GM12878 (cell line): ENCODE results near the gene IL21. TPM values are rescaled to one million over a fixed set of nuclear protein-coding genes. Genes with fewer than 3 reads are reported as not detected.

Experiments used
- CBX5 ChIP-seq: sonication (generic); IDR thresholded peaks from 2 replicates; pipeline ENCODE4 v1.6.1; 2016; ENCODE audit warnings: low read depth, moderate library complexity, mild to moderate bottlenecking, inconsistent platforms
- CUX1 ChIP-seq: IDR thresholded peaks from 2 replicates; pipeline ENCODE4 v1.6.1; 2012; ENCODE audit warnings: improper control_type of control experiment, low read depth, low read length; ENCODE audit not compliant: insufficient replicate concordance
- DPF2 ChIP-seq: fragments of 450-650 bp; IDR thresholded peaks from 2 replicates; pipeline ENCODE4 v1.6.1; 2017; ENCODE audit warnings: mild to moderate bottlenecking
- GABPA ChIP-seq: IDR thresholded peaks from 2 replicates; pipeline ENCODE4 v1.6.1; 2014; ENCODE audit warnings: antibody characterized with exemption, low read depth, mild to moderate bottlenecking, inconsistent platforms
- IRF4 ChIP-seq: IDR thresholded peaks from 2 replicates; pipeline ENCODE4 v1.6.1; 2011; ENCODE audit warnings: low read depth, low read length
- JUNB ChIP-seq: IDR thresholded peaks from 2 replicates; pipeline ENCODE4 v1.6.1; 2016; ENCODE audit warnings: antibody characterized with exemption, mild to moderate bottlenecking
- MEF2A ChIP-seq: IDR thresholded peaks from 2 replicates; pipeline ENCODE4 v1.6.1; 2011; ENCODE audit warnings: low read depth, mild to moderate bottlenecking, low read length, moderate library complexity; ENCODE audit not compliant: insufficient read depth
- MEF2B ChIP-seq: fragments of 450-650 bp; IDR thresholded peaks from 2 replicates; pipeline ENCODE4 v1.6.1; 2018; ENCODE audit warnings: mild to moderate bottlenecking, moderate library complexity; ENCODE audit not compliant: partially characterized antibody, poor library complexity, severe bottlenecking
- MTA2 ChIP-seq: fragments of 450-650 bp; IDR thresholded peaks from 2 replicates; pipeline ENCODE4 v1.6.1; 2016; ENCODE audit warnings: low read depth, mild to moderate bottlenecking, moderate library complexity
- MTA3 ChIP-seq: IDR thresholded peaks from 2 replicates; pipeline ENCODE4 v1.6.1; 2012; ENCODE audit warnings: low read length, inconsistent platforms, borderline replicate concordance
- NBN ChIP-seq: fragments of 450-650 bp; IDR thresholded peaks from 2 replicates; pipeline ENCODE4 v1.6.1; 2016
- NFIC ChIP-seq: IDR thresholded peaks from 2 replicates; pipeline ENCODE4 v1.6.1; 2012; ENCODE audit warnings: low read depth, mild to moderate bottlenecking, inconsistent platforms, low read length, moderate library complexity
- POU2F2 ChIP-seq: IDR thresholded peaks from 3 replicates; pipeline ENCODE4 v1.6.1; 2011; ENCODE audit warnings: low read depth, mild to moderate bottlenecking, low read length, borderline replicate concordance
- RELB ChIP-seq: fragments of 450-650 bp; IDR thresholded peaks from 2 replicates; pipeline ENCODE4 v1.6.1; 2017; ENCODE audit warnings: low read depth, mild to moderate bottlenecking, moderate library complexity
- RUNX3 ChIP-seq: IDR thresholded peaks from 2 replicates; pipeline ENCODE4 v1.6.1; 2012; ENCODE audit warnings: low read length, inconsistent platforms
- STAT1 ChIP-seq: fragments of 450-650 bp; conservative IDR thresholded peaks from 2 replicates; pipeline ENCODE4 v1.6.1; 2014; ENCODE audit warnings: antibody characterized with exemption, mild to moderate bottlenecking
- TCF7 ChIP-seq: IDR thresholded peaks from 2 replicates; pipeline ENCODE4 v1.6.1; 2014; ENCODE audit warnings: antibody characterized with exemption, borderline replicate concordance
- ZNF274 ChIP-seq: IDR thresholded peaks from one replicate; pipeline ENCODE4 v1.8.0; 2011; ENCODE audit not compliant: insufficient read length, insufficient read depth
- polyA plus RNA-seq, 11 experiments: library from polyadenylated mRNA; depleted of rRNA in 4 of 11; unstranded in 6 of 11; stranded (reverse) in 5 of 11; fragments of >200 nt; fragmentation: Nextera tagmentation in 4 of 11; fragmentation: Illumina TruSeq in 1 of 11; extraction: Ambion mirVana in 4 of 11; extraction: Trizol in 1 of 11; gene quantifications; 1 replicate in 1 of 11; 2 replicates in 10 of 11; pipeline versions ENCODE4 v1.2.1 to v1.2.3, GENCODE V29; 2011 to 2016; ENCODE audit warnings: inconsistent platforms in 2 of 11, missing spikeins in 2 of 11, low read depth in 1 of 11
- total RNA-seq, 4 experiments: library from RNA; depleted of rRNA in 3 of 4; stranded (reverse); fragments of >200 nt in 3 of 4; fragmentation: Illumina TruSeq in 1 of 4; extraction: Trizol in 1 of 4; gene quantifications; 2 replicates each; pipeline versions ENCODE4 v1.2.1 to v1.2.3, GENCODE V29; 2013 to 2021
- TF ChIP-seq, protein P1 (sequence below), 3 experiments: IDR thresholded peaks in 2 of 3; conservative IDR thresholded peaks in 1 of 3; 2 replicates each; pipeline ENCODE4 v1.5.1; 2011; ENCODE audit warnings: low read depth in 3 of 3, low read length in 3 of 3, mild to moderate bottlenecking in 3 of 3, control low read depth in 2 of 3, moderate library complexity in 2 of 3, inconsistent platforms in 1 of 3, mixed read lengths in 1 of 3; ENCODE audit not compliant: control insufficient read depth in 2 of 3, insufficient read depth in 1 of 3; ENCODE audit errors: extremely low read depth in 1 of 3
- TF ChIP-seq, protein P2 (sequence below): fragments of 450-650 bp; IDR thresholded peaks from 2 replicates; pipeline ENCODE4 v1.6.1; 2017; ENCODE audit warnings: mild to moderate bottlenecking, low read depth, inconsistent platforms; ENCODE audit not compliant: poor library complexity, severe bottlenecking

IL21 gene
- total and polyA plus RNA-seq, 10 of the 15 experiments (the other 5 are each of a cell fraction or from before 2014, with no cell fraction given) = not detected

DNA sequence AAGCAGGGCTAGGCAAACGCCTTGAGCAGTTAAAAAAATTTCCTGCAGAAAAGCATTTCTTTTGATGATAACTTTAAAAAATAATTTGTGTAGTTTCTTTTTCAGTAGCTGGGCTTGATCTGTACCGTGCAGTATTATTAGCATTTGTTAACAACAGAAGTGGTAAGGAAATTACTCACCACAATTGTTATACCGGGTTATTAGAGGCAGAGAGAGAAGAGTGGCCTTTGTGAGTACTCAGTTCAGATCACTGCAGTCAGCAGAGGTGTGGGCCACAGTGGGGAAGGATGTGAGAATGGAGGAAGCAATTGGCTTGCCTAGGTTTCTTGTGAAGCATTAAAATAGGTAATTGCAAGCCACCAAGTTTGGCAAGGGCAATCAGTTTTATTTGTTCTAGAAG is 14.3 kb upstream of the IL21 start (continued):
- TF ChIP-seq, protein P1, sequence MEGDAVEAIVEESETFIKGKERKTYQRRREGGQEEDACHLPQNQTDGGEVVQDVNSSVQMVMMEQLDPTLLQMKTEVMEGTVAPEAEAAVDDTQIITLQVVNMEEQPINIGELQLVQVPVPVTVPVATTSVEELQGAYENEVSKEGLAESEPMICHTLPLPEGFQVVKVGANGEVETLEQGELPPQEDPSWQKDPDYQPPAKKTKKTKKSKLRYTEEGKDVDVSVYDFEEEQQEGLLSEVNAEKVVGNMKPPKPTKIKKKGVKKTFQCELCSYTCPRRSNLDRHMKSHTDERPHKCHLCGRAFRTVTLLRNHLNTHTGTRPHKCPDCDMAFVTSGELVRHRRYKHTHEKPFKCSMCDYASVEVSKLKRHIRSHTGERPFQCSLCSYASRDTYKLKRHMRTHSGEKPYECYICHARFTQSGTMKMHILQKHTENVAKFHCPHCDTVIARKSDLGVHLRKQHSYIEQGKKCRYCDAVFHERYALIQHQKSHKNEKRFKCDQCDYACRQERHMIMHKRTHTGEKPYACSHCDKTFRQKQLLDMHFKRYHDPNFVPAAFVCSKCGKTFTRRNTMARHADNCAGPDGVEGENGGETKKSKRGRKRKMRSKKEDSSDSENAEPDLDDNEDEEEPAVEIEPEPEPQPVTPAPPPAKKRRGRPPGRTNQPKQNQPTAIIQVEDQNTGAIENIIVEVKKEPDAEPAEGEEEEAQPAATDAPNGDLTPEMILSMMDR (IDR thresholded peaks at IDR 0.05 in 2 of 3, conservative IDR thresholded peaks at IDR 0.05 in 1 of 3; ENCODE audit: control insufficient read depth in 2 of 3, extremely low read depth in 1 of 3, insufficient read depth in 1 of 3, low read depth in 3 of 3, low read length in 3 of 3) = no peak
- peak; percentile 62 for TF ChIP-seq MEF2A
- 0 out of 2 replicates have a peak, but pooled peaks have one; percentile 24 for TF ChIP-seq DPF2
- TF ChIP-seq ZNF274 = no peak
- peak; percentile 91 for TF ChIP-seq MTA2
- TF ChIP-seq STAT1 = no peak
- peak; percentile 24; the same call in 1 of the 2 replicates for TF ChIP-seq TCF7
- 0 out of 2 replicates have a peak, but pooled peaks have one; percentile 25 for TF ChIP-seq CBX5
- peak; percentile 35; the same call in 1 of the 2 replicates for TF ChIP-seq NBN
- peak; percentile 63 for TF ChIP-seq NFIC
- TF ChIP-seq MEF2B = peak; percentile 53
- TF ChIP-seq, protein P2, sequence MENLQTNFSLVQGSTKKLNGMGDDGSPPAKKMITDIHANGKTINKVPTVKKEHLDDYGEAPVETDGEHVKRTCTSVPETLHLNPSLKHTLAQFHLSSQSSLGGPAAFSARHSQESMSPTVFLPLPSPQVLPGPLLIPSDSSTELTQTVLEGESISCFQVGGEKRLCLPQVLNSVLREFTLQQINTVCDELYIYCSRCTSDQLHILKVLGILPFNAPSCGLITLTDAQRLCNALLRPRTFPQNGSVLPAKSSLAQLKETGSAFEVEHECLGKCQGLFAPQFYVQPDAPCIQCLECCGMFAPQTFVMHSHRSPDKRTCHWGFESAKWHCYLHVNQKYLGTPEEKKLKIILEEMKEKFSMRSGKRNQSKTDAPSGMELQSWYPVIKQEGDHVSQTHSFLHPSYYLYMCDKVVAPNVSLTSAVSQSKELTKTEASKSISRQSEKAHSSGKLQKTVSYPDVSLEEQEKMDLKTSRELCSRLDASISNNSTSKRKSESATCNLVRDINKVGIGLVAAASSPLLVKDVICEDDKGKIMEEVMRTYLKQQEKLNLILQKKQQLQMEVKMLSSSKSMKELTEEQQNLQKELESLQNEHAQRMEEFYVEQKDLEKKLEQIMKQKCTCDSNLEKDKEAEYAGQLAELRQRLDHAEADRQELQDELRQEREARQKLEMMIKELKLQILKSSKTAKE = peak; percentile 43
- TF ChIP-seq IRF4 = 0 out of 2 replicates have a peak, but pooled peaks have one; percentile 31
- peak; percentile 62; the same call in 1 of the 2 replicates for TF ChIP-seq JUNB
- 0 out of 2 replicates have a peak, but pooled peaks have one; percentile 38 for TF ChIP-seq MTA3
- peak; percentile 49; the same call in 1 of the 3 replicates for TF ChIP-seq POU2F2
- TF ChIP-seq GABPA = 0 out of 2 replicates have a peak, but pooled peaks have one; percentile 19
- TF ChIP-seq RELB = 0 out of 2 replicates have a peak, but pooled peaks have one; percentile 15
- TF ChIP-seq CUX1 = no peak
- peak; percentile 65 for TF ChIP-seq RUNX3
